A549 treated with dexamethasone at 1 μM for 4 hours (cell line): Measurements from ENCODE around the gene PRPS1L1. TPM values are rescaled to one million over a fixed set of nuclear protein-coding genes. Genes with fewer than 3 reads are reported as not detected.

Experiments
- total RNA-seq: library from RNA; stranded (reverse); fragments of 200-300 nt; extraction: Qiagen RNA extraction; gene quantifications from 5 replicates; pipeline ENCODE4 v1.2.3, GENCODE V29; 2022

The PRPS1L1 gene
- not detected in 5 replicates for total RNA-seq

DNA sequence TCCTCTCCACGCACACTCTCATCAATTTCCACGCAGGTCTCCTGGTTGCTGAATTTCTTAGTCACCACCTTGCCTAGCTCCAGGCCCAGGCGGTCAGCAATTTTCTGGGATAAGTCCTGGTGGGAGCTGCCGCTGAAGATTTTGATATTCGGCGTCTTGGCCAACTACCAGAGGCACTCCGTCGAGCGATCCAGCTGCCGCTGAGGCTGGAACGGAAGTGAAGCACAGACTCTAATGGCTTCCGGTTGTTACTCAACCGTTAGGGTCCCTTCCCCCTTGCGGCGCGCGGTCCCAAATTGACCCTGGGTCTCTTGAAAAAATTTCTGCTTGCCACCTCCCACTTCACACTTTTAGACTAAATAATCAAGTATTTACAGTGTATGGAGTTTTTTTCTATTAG, at the start of gene PRPS1L1:
PRPS1L1 (minus strand) TSS at position 219 of the 400 bp plus-strand sequence.

Other genes with a start within 250 kb of the PRPS1L1 start
- 16.7 to 24.1 TPM (median 21.1 TPM) in 5 replicates for gene SNX13, start 87.4 kb downstream of the PRPS1L1 start, total RNA-seq